ENCODE measurements around the gene NANOGP8. TPM values are rescaled to one million over a fixed set of nuclear protein-coding genes. Genes with fewer than 3 reads are reported as not detected.
"Not testable (repeated sequence)": the region's sequence is repeated elsewhere in the genome, so short reads cannot be mapped to it uniquely, and the experiment has no call there.

The NANOGP8 gene, protein sequence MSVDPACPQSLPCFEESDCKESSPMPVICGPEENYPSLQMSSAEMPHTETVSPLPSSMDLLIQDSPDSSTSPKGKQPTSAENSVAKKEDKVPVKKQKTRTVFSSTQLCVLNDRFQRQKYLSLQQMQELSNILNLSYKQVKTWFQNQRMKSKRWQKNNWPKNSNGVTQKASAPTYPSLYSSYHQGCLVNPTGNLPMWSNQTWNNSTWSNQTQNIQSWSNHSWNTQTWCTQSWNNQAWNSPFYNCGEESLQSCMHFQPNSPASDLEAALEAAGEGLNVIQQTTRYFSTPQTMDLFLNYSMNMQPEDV
- polyA plus RNA-seq (ENCODE audit: insufficient read length) = not detected

- not testable (repeated sequence) for DNase-seq
Observed at GRCh38 chr15:35085176-35085919, at the start of gene NANOGP8. TSS of gene NANOGP8 (minus strand) at chr15:35085295. CDS start at chr15:35085110, 185 bp downstream.

GRCh38 chr15:35134299-35134698 is 49.2 kb upstream of the NANOGP8 start:
- DNase-seq = no peak

GRCh38 chr15:35130245-35130644 is 45.1 kb upstream of the NANOGP8 start:
- no peak for DNase-seq

- no peak for DNase-seq
Observed at GRCh38 chr15:35129361-35129760, 44.3 kb upstream of the NANOGP8 start.

DNA sequence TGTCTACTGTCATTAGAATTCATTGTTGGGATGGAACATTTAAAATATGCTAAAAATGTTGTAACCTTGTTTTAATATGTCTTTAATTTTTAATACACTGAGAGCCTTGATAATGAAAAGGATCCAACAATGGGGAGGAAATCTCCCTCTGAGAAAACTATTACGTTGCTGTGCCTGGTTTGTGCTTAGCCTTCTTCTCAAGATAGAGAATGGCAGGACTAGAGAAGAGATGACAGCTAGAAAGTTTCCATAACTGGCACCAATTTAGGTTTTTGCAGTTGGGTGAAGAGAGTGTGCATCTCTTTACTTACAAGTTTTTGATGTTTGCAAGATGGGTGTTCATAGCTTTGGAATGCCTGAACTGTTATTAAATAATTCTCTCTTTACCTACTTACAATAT is 42.6 kb upstream of the NANOGP8 start:
- DNase-seq = no peak

DNA sequence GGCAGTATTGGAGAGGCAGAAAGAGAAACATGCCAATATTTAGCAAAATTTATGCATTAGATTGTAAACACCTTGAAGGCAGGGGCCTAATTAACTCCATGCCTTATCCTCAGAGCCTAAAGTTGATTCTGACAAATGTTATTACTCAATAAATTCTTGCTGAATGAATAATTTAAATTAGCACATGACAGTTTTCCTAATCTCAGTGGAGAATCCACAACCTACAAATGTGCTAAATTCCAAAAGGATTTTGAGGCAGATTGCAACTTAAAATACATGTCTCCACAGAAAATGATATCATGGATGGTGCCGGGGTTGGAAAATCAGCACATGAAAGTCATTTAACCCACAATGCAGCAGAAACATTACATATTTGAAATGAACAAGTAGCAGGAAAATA is 41.1 kb upstream of the NANOGP8 start:
- DNase-seq = no peak

DNA sequence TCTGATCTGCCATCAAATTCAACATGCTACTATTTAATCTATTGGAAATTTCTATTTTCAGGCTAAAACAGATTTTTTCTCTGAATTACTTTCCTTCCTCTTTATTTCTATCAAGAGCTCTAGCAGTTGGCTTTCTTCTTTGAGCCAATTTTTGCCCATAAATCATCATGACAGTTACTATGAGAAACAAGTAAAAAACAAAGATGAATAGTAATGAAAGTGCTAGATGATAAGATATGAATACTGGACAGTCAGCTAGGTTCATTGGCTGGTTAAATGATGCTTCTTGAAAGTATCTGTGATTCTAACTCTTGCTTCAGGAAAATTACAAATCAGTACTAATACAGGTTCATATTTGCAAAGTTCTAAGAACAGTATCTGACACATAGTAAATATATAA is 38.6 kb upstream of the NANOGP8 start:
- no peak for DNase-seq

DNA sequence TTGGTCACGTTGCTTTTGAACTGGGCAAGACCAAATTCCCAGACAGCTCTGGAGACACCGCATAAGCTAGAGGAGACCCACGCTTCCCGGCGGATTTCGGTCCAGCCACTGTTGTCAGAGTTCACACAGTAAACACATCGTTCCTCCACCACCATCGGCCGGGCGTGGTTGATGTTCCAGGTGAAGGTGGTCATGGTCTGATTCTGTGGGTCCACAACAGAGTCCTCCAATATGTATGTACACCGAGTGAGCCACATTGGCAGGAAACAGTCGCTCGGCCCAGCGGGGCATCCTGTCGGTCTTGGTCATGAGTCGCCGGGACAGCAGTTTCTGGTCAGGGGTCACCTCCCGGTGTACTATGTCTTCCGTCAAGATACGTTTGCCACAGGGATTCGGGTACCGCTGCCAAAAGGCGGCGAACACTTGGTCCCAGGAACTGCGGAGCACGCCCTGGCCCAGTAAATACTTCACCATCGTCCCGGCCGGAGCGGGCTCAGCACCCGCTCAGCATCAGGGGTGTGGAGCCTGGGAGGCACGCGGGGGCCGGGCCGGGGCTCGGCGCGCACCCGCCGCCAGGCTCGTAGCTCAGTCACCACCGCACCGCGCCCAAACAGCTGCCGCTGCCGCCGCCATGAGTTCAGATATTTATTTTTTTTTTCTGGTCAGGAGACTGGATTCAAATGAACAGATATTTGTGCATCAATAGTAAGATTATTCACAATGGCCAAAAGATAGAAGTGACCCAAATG is 36.7 kb upstream of the NANOGP8 start:
- DNase-seq = no peak

DNA sequence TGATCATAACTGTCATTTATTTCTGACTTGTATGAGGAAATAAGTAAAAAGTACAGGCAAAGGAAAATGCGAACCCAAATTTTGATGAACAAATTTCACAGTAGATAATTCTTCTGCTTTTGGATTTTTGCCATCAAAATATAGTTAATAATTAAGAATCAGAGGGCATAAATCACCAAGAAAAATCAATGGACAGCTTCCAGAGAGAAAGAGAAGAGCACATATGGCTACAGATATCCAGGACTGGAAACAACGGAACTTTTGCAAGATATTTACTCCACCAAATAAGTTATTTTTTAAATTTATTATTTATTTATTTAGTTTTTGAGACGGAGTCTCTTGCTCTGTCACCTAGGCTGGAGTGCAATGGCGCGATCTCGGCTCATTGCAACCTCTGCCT is 35.1 kb upstream of the NANOGP8 start:
- no peak for DNase-seq

GRCh38 chr15:35118960-35119359 is 33.9 kb upstream of the NANOGP8 start:
- no peak for DNase-seq

DNA sequence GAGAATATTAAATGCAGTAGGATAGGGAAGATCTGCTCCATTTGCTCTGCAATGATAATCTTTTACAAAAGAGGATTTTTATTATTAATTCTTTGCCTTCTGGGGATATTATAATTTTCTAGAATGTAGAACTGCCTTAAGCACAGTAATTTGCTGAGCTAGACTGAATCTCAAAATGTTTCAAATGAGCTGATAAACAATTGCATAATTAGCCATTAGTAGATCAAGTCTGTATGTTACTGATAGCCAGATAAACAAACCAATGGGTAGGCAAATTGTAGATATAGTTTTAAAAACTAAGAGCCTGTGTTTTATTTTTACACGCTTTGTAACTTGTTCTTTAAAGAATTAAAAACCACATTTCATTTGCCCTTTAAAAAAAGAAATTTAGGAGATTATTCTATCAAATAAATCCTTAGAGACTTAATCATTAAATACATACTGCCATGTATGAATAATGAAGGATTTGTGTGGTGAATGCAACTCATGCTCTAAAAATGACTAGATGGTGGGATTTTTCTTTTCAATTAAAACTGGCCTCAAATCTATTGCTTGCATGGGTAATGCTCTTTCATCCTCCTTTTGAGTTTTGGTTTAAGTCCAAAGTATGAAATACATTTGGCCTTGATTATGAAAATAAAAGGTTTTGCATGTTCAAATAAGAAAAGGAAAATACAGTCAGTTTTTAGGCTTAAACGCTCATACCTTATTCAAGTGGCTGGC is 32.6 kb upstream of the NANOGP8 start:
- DNase-seq = no peak

- no peak for DNase-seq
Observed at GRCh38 chr15:35115155-35115725, 30.1 kb upstream of the NANOGP8 start.

- DNase-seq = no peak
Observed at GRCh38 chr15:35112346-35112745, 27.3 kb upstream of the NANOGP8 start.

- DNase-seq = no peak
Observed at GRCh38 chr15:35111861-35112260, 26.8 kb upstream of the NANOGP8 start.

GRCh38 chr15:35108453-35108852 is 23.4 kb upstream of the NANOGP8 start:
- DNase-seq = no peak

DNA sequence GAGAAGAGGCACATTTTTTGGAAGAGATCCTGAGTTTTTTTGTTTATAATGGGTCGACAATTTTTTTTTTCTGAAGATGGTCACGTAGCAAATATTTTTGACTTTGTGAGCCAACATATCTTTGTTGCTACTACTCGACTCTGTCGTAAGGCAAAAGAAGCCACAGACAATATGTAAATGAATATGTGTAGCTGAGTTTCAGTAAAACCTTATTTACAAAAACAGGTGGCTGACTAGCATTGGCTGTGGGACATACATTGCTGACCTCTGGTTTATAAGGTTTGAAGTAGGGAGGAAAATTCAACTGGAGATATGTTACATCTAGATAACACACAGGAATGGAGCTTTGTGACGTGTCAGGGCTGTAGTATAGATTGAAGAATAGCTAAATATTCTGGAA is 22.5 kb upstream of the NANOGP8 start:
- no peak for DNase-seq

DNA sequence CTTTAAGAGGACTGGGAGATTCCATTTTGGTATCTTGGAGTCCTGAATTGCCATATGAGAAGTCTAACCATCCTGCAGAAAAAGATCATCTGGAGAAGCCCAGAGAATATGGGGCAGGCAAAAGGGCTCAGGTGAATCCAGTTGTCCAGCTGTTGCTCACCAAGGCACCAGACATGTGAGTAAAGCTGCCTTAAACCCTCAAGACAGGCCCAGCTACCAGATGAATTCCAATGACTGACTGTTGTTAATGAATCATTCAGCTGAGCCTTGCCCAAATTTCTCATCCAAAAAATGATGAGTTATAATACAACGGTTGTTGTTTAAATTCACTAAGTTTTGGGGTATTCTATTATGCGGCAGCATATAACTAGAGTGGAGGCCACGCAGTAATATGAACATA is 22.0 kb upstream of the NANOGP8 start:
- no peak for DNase-seq

GRCh38 chr15:35104526-35105147 is 19.5 kb upstream of the NANOGP8 start:
- no peak for DNase-seq

- DNase-seq = no peak
Observed at GRCh38 chr15:35102186-35102585, 17.1 kb upstream of the NANOGP8 start.

GRCh38 chr15:35101335-35101734 is 16.2 kb upstream of the NANOGP8 start:
- DNase-seq = no peak

DNA sequence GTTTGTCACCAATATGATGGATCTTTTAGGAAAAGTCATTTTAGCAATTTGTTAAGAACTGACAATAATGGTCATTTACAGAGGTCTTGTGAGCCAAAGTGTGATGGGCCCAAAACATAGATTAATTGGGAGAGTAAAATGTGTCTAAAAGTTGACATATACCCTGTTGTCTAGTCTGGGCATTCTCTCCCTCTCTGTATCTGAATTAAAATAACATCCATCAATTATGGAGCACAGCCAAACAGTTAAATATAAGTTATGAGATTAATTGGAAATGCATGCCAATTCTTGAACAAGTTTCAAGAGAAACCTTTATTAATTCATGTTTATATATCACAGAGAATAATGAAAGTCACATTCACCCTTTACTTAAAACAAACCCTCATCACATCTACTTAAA is 13.6 kb upstream of the NANOGP8 start:
- no peak for DNase-seq

DNA sequence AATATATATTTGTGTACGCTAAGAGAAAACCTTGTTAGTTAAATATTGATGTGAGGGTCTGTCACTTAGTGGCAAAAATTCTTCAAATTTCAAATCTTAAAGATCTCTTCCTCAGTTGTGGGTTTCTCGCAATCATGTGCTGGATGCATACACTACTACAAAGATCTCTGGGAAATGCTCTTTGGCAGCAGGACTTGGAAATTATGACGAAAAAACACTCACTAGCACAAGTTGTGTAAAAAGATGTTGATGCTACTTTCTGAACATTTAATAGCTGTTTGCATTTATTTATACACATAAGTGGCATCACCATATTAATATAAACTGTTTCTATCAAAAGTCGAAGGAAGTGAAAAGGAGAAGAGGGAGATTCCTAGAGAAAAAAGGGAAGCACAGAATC is 10.8 kb upstream of the NANOGP8 start:
- DNase-seq = peak; percentile 3

Measured in hindlimb muscle (tissue), 1 donor.